NCI-H226 (cell line): ENCODE data around the gene ALDH2.
"Not testable (repeated sequence)": the region's sequence is repeated elsewhere in the genome, so short reads cannot be mapped to it uniquely, and the experiment has no call there.

ENCODE experiments used
- DNase-seq: peaks from one replicate; pipeline ENCODE4 v3.0.0-alpha.2; 2015

The ALDH2 gene

GRCh38 chr12:111766608-111767361 is at the start of gene ALDH2:
Gene ALDH2, plus strand, starts transcription at chr12:111766933. Its CDS starts 50 bp downstream, at chr12:111766983.
- no peak for DNase-seq

GRCh38 chr12:111719316-111719715 is 47.4 kb upstream of the ALDH2 start:
- DNase-seq: not testable (repeated sequence)

- DNase-seq: no peak
Measured at GRCh38 chr12:111720457-111720856, 46.3 kb upstream of the ALDH2 start.

- DNase-seq: not testable (repeated sequence)
Measured at GRCh38 chr12:111723646-111724360, 42.9 kb upstream of the ALDH2 start.

- no peak for DNase-seq
Measured at GRCh38 chr12:111728795-111729194, 37.9 kb upstream of the ALDH2 start.

GRCh38 chr12:111730420-111730819 is 36.3 kb upstream of the ALDH2 start:
- no peak for DNase-seq

- DNase-seq: no peak
Measured at GRCh38 chr12:111732786-111733185, 33.9 kb upstream of the ALDH2 start.

- no peak for DNase-seq
Measured at GRCh38 chr12:111733340-111733915, 33.3 kb upstream of the ALDH2 start.

GRCh38 chr12:111739524-111739923 is 27.2 kb upstream of the ALDH2 start:
- DNase-seq: not testable (repeated sequence)

- no peak for DNase-seq
Measured at GRCh38 chr12:111741235-111741812, 25.4 kb upstream of the ALDH2 start.

- no peak for DNase-seq
Measured at GRCh38 chr12:111745211-111745610, 21.5 kb upstream of the ALDH2 start.

- no peak for DNase-seq
Measured at GRCh38 chr12:111747333-111747732, 19.4 kb upstream of the ALDH2 start.

GRCh38 chr12:111748151-111748672 is 18.5 kb upstream of the ALDH2 start:
- no peak for DNase-seq

- no peak for DNase-seq
Measured at GRCh38 chr12:111748867-111749266, 17.9 kb upstream of the ALDH2 start.

GRCh38 chr12:111749391-111749790 is 17.3 kb upstream of the ALDH2 start:
- no peak for DNase-seq

GRCh38 chr12:111753144-111753881 is 13.4 kb upstream of the ALDH2 start:
- peak; percentile 27 for DNase-seq

GRCh38 chr12:111754671-111755070 is 12.1 kb upstream of the ALDH2 start:
- DNase-seq: no peak

- DNase-seq: no peak
Measured at GRCh38 chr12:111756196-111756595, 10.5 kb upstream of the ALDH2 start.

- DNase-seq: no peak
Measured at GRCh38 chr12:111756681-111757080, 10.1 kb upstream of the ALDH2 start.

- peak; percentile 36 for DNase-seq
Measured at GRCh38 chr12:111757361-111758119, 9.2 kb upstream of the ALDH2 start.

GRCh38 chr12:111758120-111758561 is 8.6 kb upstream of the ALDH2 start:
- DNase-seq: no peak

- no peak for DNase-seq
Measured at GRCh38 chr12:111759271-111759670, 7.5 kb upstream of the ALDH2 start.
